Measurements from ENCODE around the gene BCL3. TPM values are rescaled to one million over a fixed set of nuclear protein-coding genes. Genes with fewer than 3 reads are reported as not detected.

BCL3 gene
- total and polyA plus RNA-seq, 2 experiments from 2014 or later = 11.3 to 24.6 TPM

GRCh38 chr19:44703336-44704078 lies 45.0 kb upstream of the BCL3 start:
- WGBS, 2 experiments (ENCODE audit: low coverage in 1 of 2, low lambda C conversion rate in 2 of 2, missing lambda C conversion rate in 2 of 2) = 72 to 80% methylated on average over 26 to 28 of the region's 28 CpGs
- no peaks in the 10 kb centered on the region for H3K4me1 ChIP-seq (ENCODE audit: insufficient read depth)
- TF ChIP-seq EZH2phosphoT487 (IDR thresholded peaks at IDR 0.05; ENCODE audit: insufficient read depth, low read depth) (no peak), EZH2 (IDR thresholded peaks at IDR 0.05; ENCODE audit: insufficient read depth, poor library complexity, severe bottlenecking) (no peak)
- H3K9ac ChIP-seq = no peak overlapping the region
- H3K27ac ChIP-seq = no peak overlapping the region
- no peaks in the 10 kb centered on the region for H3K79me2 ChIP-seq (ENCODE audit: insufficient read depth)
- in situ Hi-C loops (cut with MboI) = no loop called here
- no peaks in the 10 kb centered on the region for H3K27me3 ChIP-seq (replicated peaks; ENCODE audit: insufficient read depth)
- H3K4me2 ChIP-seq (ENCODE audit: unreplicated experiment) = no peak overlapping the region
- H3K36me3 ChIP-seq (ENCODE audit: low read depth) = no peaks in the 10 kb centered on the region
- H3K9me3 ChIP-seq (ENCODE audit: low read depth) = no peaks in the 10 kb centered on the region
- H3K4me3 ChIP-seq = no peak overlapping the region
- no peaks in the 10 kb centered on the region for H3F3A ChIP-seq (ENCODE audit: insufficient read depth)
- no peaks in the 10 kb centered on the region for H4K20me1 ChIP-seq (ENCODE audit: insufficient read depth)
- no peak overlapping the region for H2AFZ ChIP-seq
- H3K9me2 ChIP-seq (ENCODE audit: insufficient read depth) = no peaks in the 10 kb centered on the region
- DNase-seq = no peak

- no peak for DNase-seq
- H2AFZ ChIP-seq = no peak overlapping the region
- no peaks in the 10 kb centered on the region for H3K9me2 ChIP-seq (ENCODE audit: insufficient read depth)
- H3K4me1 ChIP-seq (ENCODE audit: insufficient read depth) = no peaks in the 10 kb centered on the region
- no peak overlapping the region for H3K4me2 ChIP-seq (ENCODE audit: unreplicated experiment)
- 22 to 24% methylated on average over 1 of the region's 1 CpG for WGBS, 2 experiments (ENCODE audit: low coverage in 1 of 2, low lambda C conversion rate in 2 of 2, missing lambda C conversion rate in 2 of 2)
- TF ChIP-seq EZH2phosphoT487 (IDR thresholded peaks at IDR 0.05; ENCODE audit: insufficient read depth, low read depth) = no peak
- no peak for TF ChIP-seq EZH2 (IDR thresholded peaks at IDR 0.05; ENCODE audit: insufficient read depth, poor library complexity, severe bottlenecking)
- H3K27ac ChIP-seq = no peak overlapping the region
- H3K79me2 ChIP-seq (ENCODE audit: insufficient read depth) = no peaks in the 10 kb centered on the region
- no peaks in the 10 kb centered on the region for H3K36me3 ChIP-seq (ENCODE audit: low read depth)
- no peak overlapping the region for H3K4me3 ChIP-seq
- no peaks in the 10 kb centered on the region for H3K27me3 ChIP-seq (replicated peaks; ENCODE audit: insufficient read depth)
- H3K9ac ChIP-seq = no peak overlapping the region
- H3K9me3 ChIP-seq (ENCODE audit: low read depth) = no peaks in the 10 kb centered on the region
- no peaks in the 10 kb centered on the region for H4K20me1 ChIP-seq (ENCODE audit: insufficient read depth)
- in situ Hi-C loops (cut with MboI) = no loop called here
- no peaks in the 10 kb centered on the region for H3F3A ChIP-seq (ENCODE audit: insufficient read depth)
These were observed 43.5 kb upstream of the BCL3 start for GRCh38 chr19:44704982-44705381.

- Histone ChIP-seq H4K20me1 (ENCODE audit: insufficient read depth) (no peaks in the 10 kb centered on the region), H3K9me3 (ENCODE audit: low read depth) (no peaks in the 10 kb centered on the region), H3K9ac (no peak overlapping the region), H3K79me2 (ENCODE audit: insufficient read depth) (no peaks in the 10 kb centered on the region), H3F3A (ENCODE audit: insufficient read depth) (no peaks in the 10 kb centered on the region), H3K4me2 (ENCODE audit: unreplicated experiment) (no peak overlapping the region), H3K36me3 (ENCODE audit: low read depth) (no peaks in the 10 kb centered on the region), H3K4me1 (ENCODE audit: insufficient read depth) (no peaks in the 10 kb centered on the region), H2AFZ (no peak overlapping the region), H3K27me3 (replicated peaks; ENCODE audit: insufficient read depth) (no peaks in the 10 kb centered on the region), H3K4me3 (no peak overlapping the region), H3K27ac (no peak overlapping the region), H3K9me2 (ENCODE audit: insufficient read depth) (no peaks in the 10 kb centered on the region)
- in situ Hi-C loops (cut with MboI) = no loop called here
- WGBS, 2 experiments (ENCODE audit: low coverage in 1 of 2, low lambda C conversion rate in 2 of 2, missing lambda C conversion rate in 2 of 2) = 80 to 84% methylated on average over 11 to 12 of the region's 12 CpGs
- TF ChIP-seq EZH2phosphoT487 (IDR thresholded peaks at IDR 0.05; ENCODE audit: insufficient read depth, low read depth) (no peak), EZH2 (IDR thresholded peaks at IDR 0.05; ENCODE audit: insufficient read depth, poor library complexity, severe bottlenecking) (no peak)
- no peak for DNase-seq
These were observed 43.0 kb upstream of the BCL3 start for GRCh38 chr19:44705502-44706010.

GRCh38 chr19:44706506-44707236 lies 41.8 kb upstream of the BCL3 start:
- Histone ChIP-seq H3F3A (ENCODE audit: insufficient read depth) (no peaks in the 10 kb centered on the region), H3K4me3 (no peak overlapping the region), H3K4me2 (ENCODE audit: unreplicated experiment) (no peak overlapping the region), H3K9ac (no peak overlapping the region), H3K9me2 (ENCODE audit: insufficient read depth) (no peaks in the 10 kb centered on the region), H3K36me3 (ENCODE audit: low read depth) (no peaks in the 10 kb centered on the region), H3K79me2 (ENCODE audit: insufficient read depth) (no peaks in the 10 kb centered on the region), H3K9me3 (ENCODE audit: low read depth) (no peaks in the 10 kb centered on the region), H2AFZ (no peak overlapping the region), H3K27ac (no peak overlapping the region), H3K27me3 (replicated peaks; ENCODE audit: insufficient read depth) (no peaks in the 10 kb centered on the region), H3K4me1 (ENCODE audit: insufficient read depth) (no peaks in the 10 kb centered on the region), H4K20me1 (ENCODE audit: insufficient read depth) (no peaks in the 10 kb centered on the region)
- 84 to 87% methylated on average over 6 of the region's 6 CpGs for WGBS, 2 experiments (ENCODE audit: low coverage in 1 of 2, low lambda C conversion rate in 2 of 2, missing lambda C conversion rate in 2 of 2)
- no peak for DNase-seq
- no peak for TF ChIP-seq EZH2 (IDR thresholded peaks at IDR 0.05; ENCODE audit: insufficient read depth, poor library complexity, severe bottlenecking)
- no peak for TF ChIP-seq EZH2phosphoT487 (IDR thresholded peaks at IDR 0.05; ENCODE audit: insufficient read depth, low read depth)
- in situ Hi-C loops (cut with MboI) = no loop called here

Measured in GM23248 (cell line).